ENCODE measurements around the gene HIVEP3.

Gene HIVEP3

GRCh38 chr1:41521766-41522165 lies 397.0 kb downstream of the HIVEP3 start:
- DNase-seq: no peak

- no peak for DNase-seq
These were observed 397.6 kb downstream of the HIVEP3 start for GRCh38 chr1:41520951-41521752.

GRCh38 chr1:41519667-41520066 lies 399.1 kb downstream of the HIVEP3 start:
- no peak for DNase-seq

GRCh38 chr1:41518471-41518870 lies 400.3 kb downstream of the HIVEP3 start:
- DNase-seq: no peak

- no peak for DNase-seq
These were observed 401.7 kb downstream of the HIVEP3 start for GRCh38 chr1:41517062-41517438.

GRCh38 chr1:41516168-41517061 lies 402.3 kb downstream of the HIVEP3 start:
- DNase-seq: peak; percentile 66

GRCh38 chr1:41515778-41516167 lies 402.9 kb downstream of the HIVEP3 start:
- no peak for DNase-seq

- no peak for DNase-seq
These were observed 403.5 kb downstream of the HIVEP3 start for GRCh38 chr1:41515131-41515678.

GRCh38 chr1:41514381-41514780 lies 404.3 kb downstream of the HIVEP3 start:
- no peak for DNase-seq

- no peak for DNase-seq
These were observed 405.4 kb downstream of the HIVEP3 start for GRCh38 chr1:41513383-41513735.

- DNase-seq: no peak
These were observed 405.9 kb downstream of the HIVEP3 start for GRCh38 chr1:41512701-41513382.

- DNase-seq: no peak
These were observed 407.5 kb downstream of the HIVEP3 start for GRCh38 chr1:41511239-41511540.

- no peak for DNase-seq
These were observed 408.0 kb downstream of the HIVEP3 start for GRCh38 chr1:41510531-41511238.

- DNase-seq: no peak
These were observed 409.5 kb downstream of the HIVEP3 start for GRCh38 chr1:41509270-41509671.

GRCh38 chr1:41508290-41508689 lies 410.4 kb downstream of the HIVEP3 start:
- no peak for DNase-seq

- DNase-seq: no peak
These were observed 410.9 kb downstream of the HIVEP3 start for GRCh38 chr1:41507836-41508235.

- no peak for DNase-seq
These were observed 411.5 kb downstream of the HIVEP3 start for GRCh38 chr1:41507110-41507720.

- DNase-seq: peak; percentile 27
These were observed 414.3 kb downstream of the HIVEP3 start for GRCh38 chr1:41504114-41505035.

- DNase-seq: no peak
These were observed 415.1 kb downstream of the HIVEP3 start for GRCh38 chr1:41503538-41504113.

- no peak for DNase-seq
These were observed 415.8 kb downstream of the HIVEP3 start for GRCh38 chr1:41502912-41503311.

GRCh38 chr1:41501581-41501980 lies 417.1 kb downstream of the HIVEP3 start:
- no peak for DNase-seq

Measured in NCI-H1436 (cell line).